Measurements from ENCODE around the gene PHF20.
A peak's percentile ranks its signal among the peaks of the same experiment; 100 is the strongest.
"Not testable (repeated sequence)": the region's sequence is repeated elsewhere in the genome, so short reads cannot be mapped to it uniquely, and the experiment has no call there.

Gene PHF20

DNA sequence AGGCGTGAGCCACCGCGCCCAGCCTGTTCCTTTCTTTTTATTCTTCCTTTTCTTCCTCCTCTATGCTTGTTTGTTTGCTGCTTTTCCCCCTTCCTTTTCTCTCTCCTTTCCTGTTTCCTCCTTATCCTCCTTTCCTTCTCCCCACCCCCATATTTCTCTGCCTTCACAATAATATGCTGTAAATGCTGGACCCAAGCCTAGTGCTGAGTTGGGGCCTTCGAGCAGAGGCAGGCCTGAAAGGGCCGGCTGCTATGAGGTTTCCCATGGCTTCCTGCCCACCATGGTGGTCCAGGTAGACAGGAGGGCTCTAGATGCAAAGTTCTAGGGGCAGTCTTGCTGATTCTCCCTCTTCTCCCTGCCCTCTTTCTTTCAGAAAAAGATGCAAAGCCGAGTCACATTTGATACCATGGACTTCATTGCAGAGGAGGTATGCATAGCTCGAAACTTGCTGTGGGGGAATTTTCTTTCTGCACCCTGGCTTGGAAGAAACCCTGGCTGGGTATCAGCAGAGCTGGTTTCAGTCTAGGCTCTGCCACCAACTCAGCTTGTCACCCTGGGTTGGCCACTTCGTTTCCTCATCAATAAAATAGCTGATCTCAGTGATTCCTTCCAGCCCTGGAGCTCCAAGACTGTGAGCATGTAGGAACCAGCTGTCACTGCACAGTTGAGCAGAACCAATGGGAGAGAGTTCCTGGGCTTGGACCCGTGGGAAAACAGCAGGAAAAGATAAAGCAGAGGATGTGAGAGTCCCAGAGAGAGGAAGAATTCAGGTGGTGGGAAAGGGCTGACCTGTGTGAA, 204.0 kb downstream of the PHF20 start:
- DNase-seq (no peak), ATAC-seq (no peak)

DNA sequence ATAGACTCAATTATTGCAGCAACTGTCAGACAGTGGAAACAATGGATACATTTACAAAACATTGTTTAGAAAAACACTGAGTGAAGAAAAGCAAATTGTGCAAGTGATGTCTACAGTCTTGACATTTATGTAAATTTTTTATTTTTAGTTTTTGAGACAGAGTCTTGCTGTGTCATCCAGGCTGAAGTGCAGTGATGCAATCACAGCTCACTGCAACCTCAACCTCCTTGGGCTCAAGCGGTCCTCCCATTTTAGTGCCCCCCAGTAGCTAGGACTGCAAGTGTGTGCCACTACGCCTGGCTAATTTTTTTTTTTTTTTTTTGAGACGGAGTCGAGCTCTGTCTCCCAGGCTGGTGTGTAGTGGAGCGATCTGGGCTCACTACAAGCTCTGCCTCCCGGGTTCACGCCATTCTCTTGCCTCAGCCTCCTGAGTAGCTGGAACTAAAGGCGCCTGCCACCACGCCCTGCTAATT, 206.3 kb downstream of the PHF20 start:
- ATAC-seq = no peak
- DNase-seq = no peak

DNA sequence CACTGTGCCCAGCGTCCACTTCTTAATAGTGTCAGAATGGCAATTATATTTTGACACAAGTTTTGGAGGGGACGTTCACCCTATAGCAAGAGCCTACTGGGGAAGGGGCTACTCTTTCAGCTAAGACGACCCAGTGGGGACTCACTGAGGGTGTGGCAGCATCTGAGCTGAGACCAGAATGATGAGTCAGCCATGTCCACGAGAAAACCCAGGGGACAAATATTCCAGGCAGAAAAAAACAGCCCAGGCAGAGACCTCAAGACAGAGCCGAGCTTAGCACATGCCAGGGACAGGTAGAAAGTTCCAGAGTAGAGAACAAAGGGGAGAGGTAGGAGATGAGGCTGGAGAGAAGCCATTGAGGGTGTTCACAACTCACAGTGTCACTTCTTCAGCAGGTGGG, 207.7 kb downstream of the PHF20 start:
- DNase-seq (no peak), ATAC-seq (no peak)

DNA sequence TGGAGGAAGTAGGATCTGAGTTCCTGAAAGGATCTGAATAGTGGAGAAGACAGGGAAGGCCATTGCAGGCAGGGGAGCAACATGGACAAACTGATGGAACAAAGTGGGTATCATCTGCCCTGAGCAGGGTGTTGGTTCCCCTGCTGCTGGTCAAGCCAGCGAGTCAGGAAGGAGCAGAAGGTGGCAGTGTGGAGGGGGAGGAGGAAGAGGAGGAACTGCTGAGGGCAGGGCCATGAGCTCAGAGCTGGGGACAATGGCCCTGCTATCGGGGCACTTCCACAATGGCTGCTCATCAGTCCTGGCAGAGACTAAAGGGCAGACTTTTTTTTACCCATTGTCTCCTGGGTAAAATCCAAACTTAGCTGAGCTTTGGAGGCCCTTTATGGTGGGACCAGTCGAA, 210.2 kb downstream of the PHF20 start:
- DNase-seq (no peak), ATAC-seq (no peak)

DNA sequence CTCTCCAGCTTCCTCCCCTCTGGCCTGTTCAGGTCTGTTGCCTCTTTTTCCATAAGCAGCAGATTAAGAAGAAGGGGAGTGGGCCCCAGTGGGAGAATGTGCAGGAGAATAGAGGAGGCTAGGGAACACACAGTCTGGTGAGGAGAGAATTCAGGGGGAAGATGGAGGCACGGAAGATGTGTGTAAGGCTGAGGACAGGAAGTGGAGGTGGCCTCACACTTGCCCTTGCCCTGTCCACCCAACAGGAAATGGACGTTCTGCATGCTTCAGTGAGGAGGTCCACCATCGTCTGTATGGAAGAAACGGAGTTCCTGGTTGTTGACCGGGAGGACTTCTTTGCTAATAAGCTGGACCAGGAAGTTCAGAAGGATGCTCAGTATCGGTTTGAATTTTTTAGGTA, 212.6 kb downstream of the PHF20 start:
- DNase-seq (no peak), ATAC-seq (no peak)

DNA sequence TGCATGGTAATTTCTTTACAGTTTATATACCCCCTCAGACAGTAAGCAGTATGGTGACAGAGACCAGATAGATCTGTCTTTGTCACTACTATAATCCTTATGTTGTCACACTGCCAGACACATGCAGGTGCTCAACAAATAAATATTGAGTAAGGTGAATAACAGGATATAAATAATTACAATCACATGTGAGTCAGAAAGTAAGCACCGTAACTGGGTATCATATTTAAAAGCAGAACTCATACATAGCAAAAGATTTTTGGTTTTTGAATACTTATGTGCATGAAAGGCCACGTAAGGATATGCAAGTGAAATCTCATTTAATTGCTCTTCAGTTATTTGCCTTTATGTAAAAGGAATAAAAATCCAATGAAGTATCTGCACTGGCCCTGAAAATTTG, 214.0 kb downstream of the PHF20 start:
- DNase-seq (no peak), ATAC-seq (no peak)

DNA sequence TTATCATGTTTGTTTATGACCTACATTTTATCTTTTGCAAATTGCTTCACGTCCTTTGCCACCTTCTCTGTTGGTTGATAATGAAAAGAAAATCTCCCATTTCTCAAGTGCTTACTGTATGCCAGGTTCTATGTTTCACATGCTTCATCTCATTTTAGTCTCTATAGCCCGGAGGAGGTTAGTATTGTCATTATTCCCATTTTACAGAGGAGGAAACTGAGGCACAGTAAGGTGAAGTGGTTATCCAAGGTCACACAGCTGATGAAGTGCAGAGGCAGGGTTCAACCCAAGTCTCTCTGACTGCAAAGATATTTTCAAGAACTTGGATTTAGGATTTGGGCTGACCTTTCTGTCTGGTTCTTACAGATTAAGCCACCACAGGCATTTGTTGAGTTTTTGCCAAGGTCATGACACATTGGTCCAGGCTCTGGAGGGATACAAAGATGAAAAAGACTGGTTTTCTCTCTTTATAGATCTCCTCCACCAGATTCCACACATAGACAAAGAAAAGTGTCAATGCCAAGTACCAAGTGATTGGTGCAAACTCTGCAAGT, 217.2 kb downstream of the PHF20 start:
- ATAC-seq = no peak
- no peak for DNase-seq

DNA sequence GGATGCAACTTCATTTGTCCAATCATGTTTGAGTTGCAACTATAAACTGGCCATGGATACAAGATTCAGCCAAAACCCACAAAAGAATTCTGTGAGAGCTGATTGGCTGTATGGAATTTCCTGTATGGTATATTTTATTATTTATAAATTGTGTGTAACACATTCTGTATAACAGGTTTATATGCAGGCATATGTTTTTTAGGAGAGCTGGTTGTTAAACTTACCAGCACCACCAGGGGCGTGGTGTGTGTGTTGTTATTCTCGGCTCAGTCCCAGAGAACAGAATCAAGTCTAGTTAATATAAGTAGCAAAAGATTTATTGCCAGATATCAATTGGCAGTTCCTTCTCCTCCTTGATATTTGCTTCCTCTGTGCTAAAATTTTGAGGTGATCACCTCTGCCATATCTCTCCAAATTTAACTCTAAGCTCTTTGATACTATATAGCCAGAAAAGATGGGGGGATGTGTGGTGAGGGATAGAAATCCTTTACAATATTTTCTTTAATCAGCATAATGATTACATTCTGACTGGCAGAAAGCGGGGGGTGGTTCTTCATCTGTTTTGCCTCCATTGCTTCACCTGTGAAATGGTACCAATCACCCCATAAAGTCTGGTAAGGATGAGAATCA, 219.4 kb downstream of the PHF20 start:
- DNase-seq = no peak
- no peak for ATAC-seq

DNA sequence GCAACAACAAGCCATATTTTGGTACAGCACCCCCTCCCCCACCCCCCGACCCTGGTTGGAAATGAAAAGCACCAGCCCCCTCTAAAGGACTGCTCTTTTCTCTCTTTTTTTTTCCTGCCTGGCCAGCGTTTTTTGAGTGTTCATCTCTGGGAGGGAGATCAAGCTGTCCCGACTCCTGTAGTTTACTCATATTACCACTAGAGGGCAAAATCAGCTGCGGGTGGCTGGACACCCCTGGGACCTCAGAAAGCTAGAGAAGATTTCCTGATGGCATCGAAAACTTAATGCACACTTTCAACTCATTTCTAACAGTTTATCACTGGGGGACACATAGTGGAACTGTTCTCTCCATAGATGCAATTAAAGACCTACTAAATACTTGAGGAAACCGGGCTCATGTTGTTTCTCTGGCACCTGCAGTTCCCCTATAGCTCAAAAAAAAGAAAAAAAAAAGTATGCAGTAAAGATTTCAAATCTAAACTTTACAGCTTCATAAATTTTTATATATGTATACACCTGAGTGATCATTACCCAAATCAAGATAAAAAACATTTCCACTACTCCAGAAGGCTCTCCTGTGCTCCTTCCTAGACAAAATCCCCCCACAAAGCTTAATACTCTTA, 221.0 kb downstream of the PHF20 start:
- peak; percentile 79 for ATAC-seq
- peak; percentile 20 for DNase-seq

DNA sequence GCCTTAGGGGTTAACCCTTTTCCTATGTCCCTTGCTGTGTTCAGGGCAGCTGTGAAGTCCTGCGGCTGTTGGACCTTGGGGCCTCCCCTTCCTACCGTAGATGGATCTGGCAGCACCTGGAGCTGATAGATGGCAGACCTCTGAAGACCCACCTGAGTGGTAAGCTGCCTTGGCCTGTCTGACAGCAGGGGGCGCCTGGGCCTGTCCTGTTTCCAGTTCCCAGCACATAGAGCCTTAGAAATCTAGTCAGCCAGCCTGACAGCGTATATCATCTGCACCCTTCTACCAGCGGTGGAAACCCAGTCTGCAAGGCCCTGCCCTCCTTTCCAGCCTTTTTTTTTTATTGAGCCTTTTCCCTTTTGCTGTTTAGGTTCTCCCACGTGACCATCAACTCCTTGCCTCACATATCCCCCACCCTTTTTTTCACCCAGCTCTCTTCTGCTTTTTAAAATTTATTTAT, 223.2 kb downstream of the PHF20 start:
- DNase-seq (peak; percentile 85), ATAC-seq (peak; percentile 81)

DNA sequence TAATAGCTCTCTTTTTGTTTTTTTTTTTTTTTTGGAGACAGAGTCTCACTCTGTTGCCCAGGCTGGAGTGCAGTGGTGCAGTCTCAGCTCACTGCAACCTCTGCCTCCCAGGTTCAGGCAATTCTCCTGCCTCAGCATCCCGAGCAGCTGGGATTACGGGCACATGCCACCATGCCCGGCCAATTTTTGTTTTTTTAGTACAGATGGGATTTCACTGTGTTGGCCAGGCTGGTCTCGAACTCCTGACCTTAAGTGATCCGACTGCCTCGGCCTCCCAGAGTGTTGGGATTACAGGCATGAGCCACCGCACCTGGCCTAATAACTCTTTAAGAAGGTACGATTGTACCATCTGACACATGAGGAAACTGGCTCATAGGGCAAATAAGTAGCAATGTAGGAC, 224.7 kb downstream of the PHF20 start:
- not testable (repeated sequence) for DNase-seq, ATAC-seq
